OCI-LY1 (cell line): ENCODE measurements around the gene TGFB2.

Source experiments
- H2AFZ ChIP-seq: fragments of 200-600 bp; sonication (generic), shearing (Covaris generic); 2 replicates; pipeline ENCODE4 v1.6.0; 2014; ENCODE audit warnings: antibody characterized with exemption, mild to moderate bottlenecking, low read length
- H3F3A ChIP-seq: fragments of 200-600 bp; sonication (generic), shearing (Covaris generic); 2 replicates; pipeline ENCODE4 v1.6.0; 2014; ENCODE audit warnings: mild to moderate bottlenecking, antibody characterized with exemption, low read length, moderate library complexity; ENCODE audit not compliant: insufficient read depth
- H3K27ac ChIP-seq: fragments of 200-600 bp; sonication (generic); 2 replicates; pipeline ENCODE4 v1.5.1; 2014; ENCODE audit warnings: low read length, mixed run types, mild to moderate bottlenecking, low read depth; ENCODE audit not compliant: poor library complexity, severe bottlenecking
- H3K27me3 ChIP-seq: fragments of 200-600 bp; sonication (generic); 2 replicates; pipeline ENCODE4 v1.6.0; 2014; ENCODE audit warnings: antibody characterized with exemption, mild to moderate bottlenecking, low read length, moderate library complexity; ENCODE audit not compliant: insufficient read depth
- H3K36me3 ChIP-seq: fragments of 200-600 bp; sonication (generic); 2 replicates; pipeline ENCODE4 v1.6.1; 2014; ENCODE audit warnings: mild to moderate bottlenecking, antibody characterized with exemption, low read length, moderate library complexity, mixed read lengths; ENCODE audit not compliant: insufficient read depth
- H3K4me1 ChIP-seq: fragments of 200-600 bp; sonication (generic); 2 replicates; pipeline ENCODE4 v1.5.1; 2014; ENCODE audit warnings: mild to moderate bottlenecking, low read length, moderate library complexity; ENCODE audit not compliant: insufficient read depth, severe bottlenecking
- H3K4me2 ChIP-seq: fragments of 200-600 bp; sonication (generic), shearing (Covaris generic); 2 replicates; pipeline ENCODE4 v1.6.1; 2014; ENCODE audit warnings: low read length
- H3K4me3 ChIP-seq: fragments of 200-600 bp; sonication (generic); 2 replicates; pipeline ENCODE4 v1.5.1; 2014; ENCODE audit warnings: low read length, low read depth, mild to moderate bottlenecking, mixed read lengths; ENCODE audit not compliant: poor library complexity, severe bottlenecking
- H3K79me2 ChIP-seq: fragments of 200-600 bp; shearing (Covaris generic); 2 replicates; pipeline ENCODE4 v1.6.1; 2016; ENCODE audit warnings: mixed run types, low read length, mixed read lengths; ENCODE audit not compliant: insufficient read depth
- H3K9ac ChIP-seq: fragments of 200-600 bp; sonication (generic), shearing (Covaris generic); 2 replicates; pipeline ENCODE4 v1.6.1; 2014; ENCODE audit warnings: mild to moderate bottlenecking, low read length, mixed read lengths
- H3K9me2 ChIP-seq: fragments of 200-600 bp; sonication (generic), shearing (Covaris generic); 2 replicates; pipeline ENCODE4 v1.6.1; 2014; ENCODE audit warnings: low read depth, mild to moderate bottlenecking, low read length, mixed read lengths
- H3K9me3 ChIP-seq: fragments of 200-600 bp; shearing (Covaris generic); 2 replicates; pipeline ENCODE4 v1.6.1; 2014; ENCODE audit warnings: low read length, mixed read lengths
- H4K20me1 ChIP-seq: fragments of 200-600 bp; sonication (generic), shearing (Covaris generic); 2 replicates; pipeline ENCODE4 v1.6.0; 2016; ENCODE audit warnings: mild to moderate bottlenecking, low read length; ENCODE audit not compliant: insufficient read depth
- EZH2 ChIP-seq: fragments of 200-600 bp; sonication (generic), shearing (Covaris generic); IDR thresholded peaks from 2 replicates; pipeline ENCODE4 v1.8.0; 2017; ENCODE audit warnings: borderline replicate concordance, mixed run types, mild to moderate bottlenecking, antibody characterized with exemption, low read length, moderate library complexity, mixed read lengths
- TF ChIP-seq, protein P1 (sequence below): fragments of 200-600 bp; sonication (generic), shearing (Covaris generic); IDR thresholded peaks from 2 replicates; pipeline ENCODE4 v1.5.1; 2017; ENCODE audit warnings: mild to moderate bottlenecking, antibody characterized with exemption, low read length, moderate library complexity, mixed read lengths

The TGFB2 gene

DNA sequence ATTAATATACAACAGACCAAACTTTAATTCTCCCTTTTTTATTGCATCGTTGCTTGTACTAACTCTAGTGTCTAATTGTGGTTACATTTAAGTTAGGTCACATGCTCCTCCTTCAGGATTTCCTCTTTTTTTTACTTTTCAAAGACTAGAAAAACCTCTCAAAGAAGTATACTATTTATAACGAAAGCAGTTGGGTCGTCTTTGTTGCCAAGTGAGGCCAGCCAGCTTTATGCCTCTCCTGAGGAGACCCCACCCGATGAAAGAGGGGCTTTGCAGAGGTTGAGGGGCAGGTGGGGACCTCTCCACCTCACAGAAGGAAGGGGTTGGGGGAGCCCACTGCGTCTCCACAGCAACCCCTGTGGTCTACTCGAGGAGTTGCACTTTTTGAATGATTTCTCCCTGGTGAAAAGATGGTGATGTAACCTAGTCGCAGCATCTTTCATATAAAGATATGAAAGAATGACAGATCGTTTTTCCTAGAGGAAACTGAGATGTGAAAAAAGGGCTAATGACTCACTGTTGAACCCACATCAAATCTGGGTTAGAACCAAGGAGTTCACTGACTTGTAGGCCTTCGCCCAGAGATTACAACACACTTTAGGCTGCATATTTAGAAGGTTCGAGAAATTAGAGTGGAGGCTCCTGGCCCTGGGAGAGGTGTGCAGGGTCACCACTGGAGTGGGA, 6.4 kb downstream of the TGFB2 start:
- no peaks in the 10 kb centered on the region for H3K9me2 ChIP-seq
- 0 out of 2 replicates have a peak, but pooled peaks cover 4% of the 10 kb centered on the region for H3K27me3 ChIP-seq
- H3K9me3 ChIP-seq, result no peaks in the 10 kb centered on the region
- H3K9ac ChIP-seq, result no peak overlapping the region
- no peak overlapping the region for H2AFZ ChIP-seq
- no peaks in the 10 kb centered on the region for H4K20me1 ChIP-seq
- no peak overlapping the region for H3K27ac ChIP-seq
- no peaks in the 10 kb centered on the region for H3F3A ChIP-seq
- H3K36me3 ChIP-seq, result no peaks in the 10 kb centered on the region
- no peaks in the 10 kb centered on the region for H3K79me2 ChIP-seq
- peak overlapping the region; percentile 3; the same call in 1 of the 2 replicates for H3K4me2 ChIP-seq
- H3K4me3 ChIP-seq, result no peak overlapping the region
- H3K4me1 ChIP-seq, result peaks cover 8% of the 10 kb centered on the region
- TF ChIP-seq EZH2, result no peak
- TF ChIP-seq, protein P1, sequence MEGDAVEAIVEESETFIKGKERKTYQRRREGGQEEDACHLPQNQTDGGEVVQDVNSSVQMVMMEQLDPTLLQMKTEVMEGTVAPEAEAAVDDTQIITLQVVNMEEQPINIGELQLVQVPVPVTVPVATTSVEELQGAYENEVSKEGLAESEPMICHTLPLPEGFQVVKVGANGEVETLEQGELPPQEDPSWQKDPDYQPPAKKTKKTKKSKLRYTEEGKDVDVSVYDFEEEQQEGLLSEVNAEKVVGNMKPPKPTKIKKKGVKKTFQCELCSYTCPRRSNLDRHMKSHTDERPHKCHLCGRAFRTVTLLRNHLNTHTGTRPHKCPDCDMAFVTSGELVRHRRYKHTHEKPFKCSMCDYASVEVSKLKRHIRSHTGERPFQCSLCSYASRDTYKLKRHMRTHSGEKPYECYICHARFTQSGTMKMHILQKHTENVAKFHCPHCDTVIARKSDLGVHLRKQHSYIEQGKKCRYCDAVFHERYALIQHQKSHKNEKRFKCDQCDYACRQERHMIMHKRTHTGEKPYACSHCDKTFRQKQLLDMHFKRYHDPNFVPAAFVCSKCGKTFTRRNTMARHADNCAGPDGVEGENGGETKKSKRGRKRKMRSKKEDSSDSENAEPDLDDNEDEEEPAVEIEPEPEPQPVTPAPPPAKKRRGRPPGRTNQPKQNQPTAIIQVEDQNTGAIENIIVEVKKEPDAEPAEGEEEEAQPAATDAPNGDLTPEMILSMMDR, result peak; percentile 43

DNA sequence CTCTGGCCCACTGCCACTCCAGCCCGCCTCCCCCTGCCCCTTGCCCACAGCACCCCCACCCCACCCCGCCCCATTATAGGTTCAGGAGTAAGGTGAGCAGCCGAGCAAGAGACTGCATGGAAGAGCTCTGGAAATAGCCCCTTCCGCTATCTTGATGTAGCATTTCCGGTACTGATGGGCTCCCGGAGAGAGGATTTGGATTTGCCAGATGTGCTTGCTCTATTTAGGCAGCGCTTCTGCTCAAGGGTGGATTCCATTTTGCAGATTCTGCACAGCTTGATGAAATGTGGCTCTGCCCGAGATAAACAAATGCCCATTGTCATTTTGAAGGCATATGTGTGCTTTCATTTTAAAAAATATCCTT, 6.9 kb downstream of the TGFB2 start:
- Histone ChIP-seq H3K27ac (no peak overlapping the region), H3K4me1 (peaks cover 8% of the 10 kb centered on the region), H3K9ac (no peak overlapping the region), H3K36me3 (no peaks in the 10 kb centered on the region), H3K4me2 (no peak overlapping the region), H3K79me2 (no peaks in the 10 kb centered on the region), H3F3A (no peaks in the 10 kb centered on the region), H3K9me2 (no peaks in the 10 kb centered on the region), H3K4me3 (no peak overlapping the region), H2AFZ (no peak overlapping the region), H3K9me3 (no peaks in the 10 kb centered on the region), H3K27me3 (0 out of 2 replicates have a peak, but pooled peaks cover 2% of the 10 kb centered on the region), H4K20me1 (no peaks in the 10 kb centered on the region)
- TF ChIP-seq, protein P1, result no peak
- TF ChIP-seq EZH2, result no peak

DNA sequence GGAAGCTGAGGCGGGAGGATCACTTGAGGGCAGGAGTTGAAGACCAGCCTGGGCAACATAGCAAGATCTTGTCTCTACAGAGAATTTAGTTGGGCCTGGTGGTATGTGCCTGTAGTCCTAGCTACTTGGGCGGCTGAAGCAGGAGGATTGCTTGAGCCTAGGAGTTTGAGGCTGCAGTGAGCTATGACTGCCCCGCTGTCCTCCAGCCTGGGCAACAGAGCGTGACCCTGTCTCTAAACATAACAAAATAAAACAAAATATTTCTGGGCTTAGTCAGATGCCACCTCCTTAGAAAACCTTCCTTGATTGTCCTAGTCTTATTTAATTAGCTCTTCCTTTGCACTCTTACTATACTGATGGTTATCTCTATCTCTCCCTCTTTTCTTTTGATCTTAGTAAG, 8.5 kb downstream of the TGFB2 start:
- H3K4me1 ChIP-seq, result peaks cover 8% of the 10 kb centered on the region
- no peaks in the 10 kb centered on the region for H4K20me1 ChIP-seq
- no peaks in the 10 kb centered on the region for H3K79me2 ChIP-seq
- no peak overlapping the region for H3K27ac ChIP-seq
- no peak overlapping the region for H3K4me2 ChIP-seq
- H3K9me3 ChIP-seq, result no peaks in the 10 kb centered on the region
- H3F3A ChIP-seq, result no peaks in the 10 kb centered on the region
- no peak overlapping the region for H2AFZ ChIP-seq
- H3K9ac ChIP-seq, result no peak overlapping the region
- H3K27me3 ChIP-seq, result no peaks in the 10 kb centered on the region
- TF ChIP-seq, protein P1, result no peak
- TF ChIP-seq EZH2, result no peak
- H3K4me3 ChIP-seq, result no peak overlapping the region
- no peaks in the 10 kb centered on the region for H3K36me3 ChIP-seq
- no peaks in the 10 kb centered on the region for H3K9me2 ChIP-seq
